NCI-H82 treated with DMSO at 0.1 percent for 48 hours (cell line): ENCODE data around the gene NPFFR1.
"Not testable (repeated sequence)": the region's sequence is repeated elsewhere in the genome, so short reads cannot be mapped to it uniquely, and the experiment has no call there.

Experiments
- DNase-seq: peaks from one replicate; lab custom pipeline; 2025; ENCODE audit not compliant: unreplicated experiment; lab: John Stamatoyannopoulos, UW

The NPFFR1 gene

GRCh38 chr10:70258216-70258615 lies 25.6 kb downstream of the NPFFR1 start:
- no peak for DNase-seq

GRCh38 chr10:70257816-70258215 lies 26.0 kb downstream of the NPFFR1 start:
- DNase-seq: not testable (repeated sequence)

- DNase-seq: no peak
Observed at GRCh38 chr10:70256463-70256862, 27.3 kb downstream of the NPFFR1 start.

GRCh38 chr10:70255329-70256299 lies 28.2 kb downstream of the NPFFR1 start:
- no peak for DNase-seq

GRCh38 chr10:70254778-70255328 lies 29.0 kb downstream of the NPFFR1 start:
- DNase-seq: no peak

- DNase-seq: no peak
Observed at GRCh38 chr10:70253878-70254765, 29.7 kb downstream of the NPFFR1 start.

- DNase-seq: no peak
Observed at GRCh38 chr10:70250961-70251680, 32.7 kb downstream of the NPFFR1 start.

- no peak for DNase-seq
Observed at GRCh38 chr10:70247360-70247759, 36.4 kb downstream of the NPFFR1 start.

GRCh38 chr10:70241081-70241480 lies 42.7 kb downstream of the NPFFR1 start:
- no peak for DNase-seq

- not testable (repeated sequence) for DNase-seq
Observed at GRCh38 chr10:70239986-70240385, 43.8 kb downstream of the NPFFR1 start.

GRCh38 chr10:70239077-70239976 lies 44.5 kb downstream of the NPFFR1 start:
- not testable (repeated sequence) for DNase-seq

- DNase-seq: not testable (repeated sequence)
Observed at GRCh38 chr10:70237958-70238536, 45.8 kb downstream of the NPFFR1 start.

GRCh38 chr10:70234668-70235447 lies 48.9 kb downstream of the NPFFR1 start:
- DNase-seq: no peak

GRCh38 chr10:70233939-70234300 lies 49.9 kb downstream of the NPFFR1 start:
- no peak for DNase-seq

GRCh38 chr10:70233109-70233938 lies 50.5 kb downstream of the NPFFR1 start, which contains the start of gene PPA1:
Gene PPA1, minus strand, starts transcription at chr10:70233429. Its CDS starts 102 bp downstream, at chr10:70233327.
- DNase-seq: peak; percentile 79

- DNase-seq: peak; percentile 44
Observed at GRCh38 chr10:70232859-70233108, 51.0 kb downstream of the NPFFR1 start.

- DNase-seq: peak; percentile 22
Observed at GRCh38 chr10:70232155-70232858, 51.5 kb downstream of the NPFFR1 start.
